ENCODE measurements around the gene SLC30A2. TPM values are rescaled to one million over a fixed set of nuclear protein-coding genes. Genes with fewer than 3 reads are reported as not detected.

Gene SLC30A2
- total RNA-seq, 1 experiment from 2014 or later, result 0.23 TPM

DNA sequence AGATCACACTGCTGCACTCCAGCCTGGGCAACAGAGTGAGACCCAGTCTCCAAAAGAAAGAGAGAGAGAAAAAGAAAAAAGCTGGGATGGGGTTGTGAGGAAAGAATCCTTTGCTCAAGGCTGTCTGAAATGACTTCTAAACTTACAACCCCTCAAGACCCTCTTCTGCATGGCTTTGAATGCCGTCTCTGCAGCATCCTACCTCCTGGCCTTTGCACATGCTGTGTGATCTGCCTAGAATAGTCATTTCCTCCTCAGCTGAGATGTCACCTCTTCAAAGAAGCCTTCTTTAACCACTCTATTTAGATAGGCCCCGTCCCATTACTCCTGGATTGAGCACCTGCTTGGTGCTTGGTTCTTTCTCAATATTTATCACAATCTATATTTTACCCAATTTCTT, 38.9 kb upstream of the SLC30A2 start:
- TF ChIP-seq TCF7L2 (IDR thresholded peaks at IDR 0.05; ENCODE audit: low read depth, low read length) (no peak), POLR2AphosphoS5 (IDR thresholded peaks at IDR 0.05; ENCODE audit: low read depth, low read length) (no peak), SIN3A (IDR thresholded peaks at IDR 0.05; ENCODE audit: borderline replicate concordance, insufficient read depth, low read depth, low read length) (no peak)
- TF ChIP-seq, protein P1, sequence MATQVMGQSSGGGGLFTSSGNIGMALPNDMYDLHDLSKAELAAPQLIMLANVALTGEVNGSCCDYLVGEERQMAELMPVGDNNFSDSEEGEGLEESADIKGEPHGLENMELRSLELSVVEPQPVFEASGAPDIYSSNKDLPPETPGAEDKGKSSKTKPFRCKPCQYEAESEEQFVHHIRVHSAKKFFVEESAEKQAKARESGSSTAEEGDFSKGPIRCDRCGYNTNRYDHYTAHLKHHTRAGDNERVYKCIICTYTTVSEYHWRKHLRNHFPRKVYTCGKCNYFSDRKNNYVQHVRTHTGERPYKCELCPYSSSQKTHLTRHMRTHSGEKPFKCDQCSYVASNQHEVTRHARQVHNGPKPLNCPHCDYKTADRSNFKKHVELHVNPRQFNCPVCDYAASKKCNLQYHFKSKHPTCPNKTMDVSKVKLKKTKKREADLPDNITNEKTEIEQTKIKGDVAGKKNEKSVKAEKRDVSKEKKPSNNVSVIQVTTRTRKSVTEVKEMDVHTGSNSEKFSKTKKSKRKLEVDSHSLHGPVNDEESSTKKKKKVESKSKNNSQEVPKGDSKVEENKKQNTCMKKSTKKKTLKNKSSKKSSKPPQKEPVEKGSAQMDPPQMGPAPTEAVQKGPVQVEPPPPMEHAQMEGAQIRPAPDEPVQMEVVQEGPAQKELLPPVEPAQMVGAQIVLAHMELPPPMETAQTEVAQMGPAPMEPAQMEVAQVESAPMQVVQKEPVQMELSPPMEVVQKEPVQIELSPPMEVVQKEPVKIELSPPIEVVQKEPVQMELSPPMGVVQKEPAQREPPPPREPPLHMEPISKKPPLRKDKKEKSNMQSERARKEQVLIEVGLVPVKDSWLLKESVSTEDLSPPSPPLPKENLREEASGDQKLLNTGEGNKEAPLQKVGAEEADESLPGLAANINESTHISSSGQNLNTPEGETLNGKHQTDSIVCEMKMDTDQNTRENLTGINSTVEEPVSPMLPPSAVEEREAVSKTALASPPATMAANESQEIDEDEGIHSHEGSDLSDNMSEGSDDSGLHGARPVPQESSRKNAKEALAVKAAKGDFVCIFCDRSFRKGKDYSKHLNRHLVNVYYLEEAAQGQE (IDR thresholded peaks at IDR 0.05; ENCODE audit: insufficient read depth in 1 of 2, low read depth in 2 of 2, low read length in 1 of 2), result no peak
- TF ChIP-seq, protein P2, sequence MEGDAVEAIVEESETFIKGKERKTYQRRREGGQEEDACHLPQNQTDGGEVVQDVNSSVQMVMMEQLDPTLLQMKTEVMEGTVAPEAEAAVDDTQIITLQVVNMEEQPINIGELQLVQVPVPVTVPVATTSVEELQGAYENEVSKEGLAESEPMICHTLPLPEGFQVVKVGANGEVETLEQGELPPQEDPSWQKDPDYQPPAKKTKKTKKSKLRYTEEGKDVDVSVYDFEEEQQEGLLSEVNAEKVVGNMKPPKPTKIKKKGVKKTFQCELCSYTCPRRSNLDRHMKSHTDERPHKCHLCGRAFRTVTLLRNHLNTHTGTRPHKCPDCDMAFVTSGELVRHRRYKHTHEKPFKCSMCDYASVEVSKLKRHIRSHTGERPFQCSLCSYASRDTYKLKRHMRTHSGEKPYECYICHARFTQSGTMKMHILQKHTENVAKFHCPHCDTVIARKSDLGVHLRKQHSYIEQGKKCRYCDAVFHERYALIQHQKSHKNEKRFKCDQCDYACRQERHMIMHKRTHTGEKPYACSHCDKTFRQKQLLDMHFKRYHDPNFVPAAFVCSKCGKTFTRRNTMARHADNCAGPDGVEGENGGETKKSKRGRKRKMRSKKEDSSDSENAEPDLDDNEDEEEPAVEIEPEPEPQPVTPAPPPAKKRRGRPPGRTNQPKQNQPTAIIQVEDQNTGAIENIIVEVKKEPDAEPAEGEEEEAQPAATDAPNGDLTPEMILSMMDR (IDR thresholded peaks at IDR 0.05), result no peak
- DNase-seq (ENCODE audit: low read depth, low spot score) (no peak), ATAC-seq (no peak)
- no TSS peak for BruUV-seq (replicated peaks)
- POLR2A ChIA-PET, result interaction anchor here (0.6 kb wide), 1 partner anchor 144 kb away, joined by 5 read pairs; no protein-coding TSS in a partner anchor
- H3K36me3 ChIP-seq (ENCODE audit: control insufficient read depth, insufficient read depth, low read length), result no peaks in the 10 kb centered on the region
- H3K4me3 ChIP-seq (ENCODE audit: low read depth in 2 of 2, low read length in 2 of 2), result no peak overlapping the region
- intact Hi-C loops (cut with micrococcal nuclease; ENCODE audit: unreplicated experiment), result no loop called here
- in situ Hi-C loops (cut with HindIII; ENCODE audit: low pct_unique_long_range_greater_than_20kb, low sequenced_read_pairs), result no loop called here
- H3K9me3 ChIP-seq (ENCODE audit: control insufficient read depth, insufficient read depth, low read depth, low read length), result no peaks in the 10 kb centered on the region
- CTCF ChIA-PET, result interaction anchor here (0.6 kb wide), 1 partner anchor 19 kb away, joined by 4 read pairs; no protein-coding TSS in a partner anchor
- H3K27ac ChIP-seq (ENCODE audit: low read length), result no peak overlapping the region
- H3K27me3 ChIP-seq (ENCODE audit: control insufficient read depth, insufficient read depth, low read length), result no peaks in the 10 kb centered on the region
- H3K4me1 ChIP-seq (ENCODE audit: control insufficient read depth, insufficient read depth, low read length), result no peaks in the 10 kb centered on the region

DNA sequence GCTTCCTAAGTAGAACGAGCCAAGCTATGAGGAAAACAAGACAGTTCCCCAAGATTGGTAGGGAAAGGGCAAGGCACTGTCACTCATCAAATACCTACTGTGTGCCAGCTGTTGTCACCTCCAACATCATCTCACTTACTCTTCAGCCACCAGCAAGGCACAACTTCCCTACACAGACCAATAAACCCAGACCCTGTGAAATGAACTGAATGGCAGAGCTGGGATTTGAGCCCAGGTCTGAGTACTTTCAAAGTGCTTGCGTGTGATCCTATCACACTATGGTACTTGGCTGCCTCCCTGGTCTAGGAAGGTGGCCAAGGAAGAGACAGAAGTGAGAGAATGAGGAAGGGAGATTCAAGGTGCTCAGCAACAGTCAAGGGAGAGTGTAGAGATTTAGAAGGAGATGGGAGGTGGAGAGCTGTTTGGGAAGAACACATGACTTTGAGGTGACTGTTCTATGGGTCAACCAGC, 38.2 kb upstream of the SLC30A2 start:
- in situ Hi-C loops (cut with HindIII; ENCODE audit: low pct_unique_long_range_greater_than_20kb, low sequenced_read_pairs) (no loop called here), intact Hi-C loops (cut with micrococcal nuclease; ENCODE audit: unreplicated experiment) (no loop called here)
- no peak overlapping the region for H3K4me3 ChIP-seq (ENCODE audit: low read depth in 2 of 2, low read length in 2 of 2)
- H3K27ac ChIP-seq (ENCODE audit: low read length), result no peak overlapping the region
- H3K27me3 ChIP-seq (ENCODE audit: control insufficient read depth, insufficient read depth, low read length), result no peaks in the 10 kb centered on the region
- no peak for DNase-seq (ENCODE audit: low read depth, low spot score)
- peak; percentile 32; the same call in 1 of the 2 replicates for ATAC-seq
- TF ChIP-seq TCF7L2 (IDR thresholded peaks at IDR 0.05; ENCODE audit: low read depth, low read length), result no peak
- no peak for TF ChIP-seq SIN3A (IDR thresholded peaks at IDR 0.05; ENCODE audit: borderline replicate concordance, insufficient read depth, low read depth, low read length)
- POLR2A ChIA-PET, result interaction anchor here (0.6 kb wide), 2 partner anchors 134 to 145 kb away, joined by 5 read pairs; no protein-coding TSS in a partner anchor
- CTCF ChIA-PET, result interaction anchor here (0.5 kb wide), 1 partner anchor 20 kb away, joined by 7 read pairs; no protein-coding TSS in a partner anchor
- H3K36me3 ChIP-seq (ENCODE audit: control insufficient read depth, insufficient read depth, low read length), result no peaks in the 10 kb centered on the region
- H3K9me3 ChIP-seq (ENCODE audit: control insufficient read depth, insufficient read depth, low read depth, low read length), result no peaks in the 10 kb centered on the region
- H3K4me1 ChIP-seq (ENCODE audit: control insufficient read depth, insufficient read depth, low read length), result no peaks in the 10 kb centered on the region
- BruUV-seq (replicated peaks), result no TSS peak

DNA sequence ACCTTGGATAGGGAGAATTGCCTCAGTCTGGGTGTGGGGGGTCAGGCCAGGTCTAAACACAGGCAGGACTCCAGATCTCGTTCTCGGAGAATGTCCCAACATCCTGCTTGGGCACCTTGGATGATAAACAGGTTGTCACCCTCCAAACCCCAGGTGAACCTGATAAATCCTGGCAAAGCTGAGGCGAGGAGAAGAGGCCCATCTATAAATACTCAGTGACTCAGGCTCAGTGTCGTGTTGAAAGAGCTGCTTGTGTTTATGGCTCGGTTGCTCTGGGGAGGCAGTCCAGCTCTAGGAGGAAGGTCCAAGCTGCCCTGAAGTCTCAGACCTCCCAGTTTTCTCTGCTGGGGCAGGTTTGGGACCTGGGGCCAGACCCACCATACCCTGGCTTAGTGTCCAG, 37.3 kb upstream of the SLC30A2 start:
- ChIA-PET POLR2A (no interaction called here), CTCF (no interaction called here)
- DNase-seq (ENCODE audit: low read depth, low spot score), result no peak
- Histone ChIP-seq H3K36me3 (ENCODE audit: control insufficient read depth, insufficient read depth, low read length) (no peaks in the 10 kb centered on the region), H3K27me3 (ENCODE audit: control insufficient read depth, insufficient read depth, low read length) (no peaks in the 10 kb centered on the region), H3K4me1 (ENCODE audit: control insufficient read depth, insufficient read depth, low read length) (no peaks in the 10 kb centered on the region), H3K27ac (ENCODE audit: low read length) (no peak overlapping the region), H3K9me3 (ENCODE audit: control insufficient read depth, insufficient read depth, low read depth, low read length) (no peaks in the 10 kb centered on the region), H3K4me3 (ENCODE audit: low read depth in 2 of 2, low read length in 2 of 2) (no peak overlapping the region)
- in situ Hi-C loops (cut with HindIII; ENCODE audit: low pct_unique_long_range_greater_than_20kb, low sequenced_read_pairs) (no loop called here), intact Hi-C loops (cut with micrococcal nuclease; ENCODE audit: unreplicated experiment) (no loop called here)
- ATAC-seq, result no peak; the same call in 1 of the 2 replicates
- BruUV-seq (replicated peaks), result no TSS peak
- TF ChIP-seq SIN3A (IDR thresholded peaks at IDR 0.05; ENCODE audit: borderline replicate concordance, insufficient read depth, low read depth, low read length) (no peak), TCF7L2 (IDR thresholded peaks at IDR 0.05; ENCODE audit: low read depth, low read length) (no peak)
